GM12872 (cell line): ENCODE results near the gene KCNMA1.

ENCODE experiments used
- TF ChIP-seq, protein P1 (sequence below): IDR thresholded peaks from 3 replicates; pipeline ENCODE4 v1.5.1; 2011; ENCODE audit warnings: low read depth, mild to moderate bottlenecking, low read length, moderate library complexity; ENCODE audit not compliant: insufficient read depth

Gene KCNMA1

GRCh38 chr10:77189520-77189919 lies 448.1 kb downstream of the KCNMA1 start:
- TF ChIP-seq, protein P1, sequence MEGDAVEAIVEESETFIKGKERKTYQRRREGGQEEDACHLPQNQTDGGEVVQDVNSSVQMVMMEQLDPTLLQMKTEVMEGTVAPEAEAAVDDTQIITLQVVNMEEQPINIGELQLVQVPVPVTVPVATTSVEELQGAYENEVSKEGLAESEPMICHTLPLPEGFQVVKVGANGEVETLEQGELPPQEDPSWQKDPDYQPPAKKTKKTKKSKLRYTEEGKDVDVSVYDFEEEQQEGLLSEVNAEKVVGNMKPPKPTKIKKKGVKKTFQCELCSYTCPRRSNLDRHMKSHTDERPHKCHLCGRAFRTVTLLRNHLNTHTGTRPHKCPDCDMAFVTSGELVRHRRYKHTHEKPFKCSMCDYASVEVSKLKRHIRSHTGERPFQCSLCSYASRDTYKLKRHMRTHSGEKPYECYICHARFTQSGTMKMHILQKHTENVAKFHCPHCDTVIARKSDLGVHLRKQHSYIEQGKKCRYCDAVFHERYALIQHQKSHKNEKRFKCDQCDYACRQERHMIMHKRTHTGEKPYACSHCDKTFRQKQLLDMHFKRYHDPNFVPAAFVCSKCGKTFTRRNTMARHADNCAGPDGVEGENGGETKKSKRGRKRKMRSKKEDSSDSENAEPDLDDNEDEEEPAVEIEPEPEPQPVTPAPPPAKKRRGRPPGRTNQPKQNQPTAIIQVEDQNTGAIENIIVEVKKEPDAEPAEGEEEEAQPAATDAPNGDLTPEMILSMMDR = no peak

DNA sequence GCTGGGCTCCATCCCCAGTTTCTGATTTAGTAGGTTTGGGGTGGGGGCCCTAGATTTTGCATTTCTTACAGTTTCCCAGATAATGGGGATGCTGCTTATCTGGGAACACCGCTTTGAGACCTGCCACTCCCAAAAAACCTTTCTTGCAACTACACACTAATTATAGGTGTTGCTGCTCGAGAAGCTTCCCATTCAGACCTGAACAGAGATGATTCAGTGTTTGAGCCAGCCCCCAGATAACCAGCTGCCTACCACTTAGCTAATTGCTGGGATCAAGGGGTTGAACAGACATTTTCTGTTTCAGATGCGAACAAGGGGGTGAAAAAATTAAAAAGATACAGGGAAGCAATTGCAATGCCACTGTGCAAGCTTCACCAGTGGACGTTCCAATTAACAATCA lies 448.5 kb downstream of the KCNMA1 start:
- TF ChIP-seq, protein P1 = no peak

- TF ChIP-seq, protein P1 = no peak
These were observed 449.1 kb downstream of the KCNMA1 start for GRCh38 chr10:77188521-77188920.

DNA sequence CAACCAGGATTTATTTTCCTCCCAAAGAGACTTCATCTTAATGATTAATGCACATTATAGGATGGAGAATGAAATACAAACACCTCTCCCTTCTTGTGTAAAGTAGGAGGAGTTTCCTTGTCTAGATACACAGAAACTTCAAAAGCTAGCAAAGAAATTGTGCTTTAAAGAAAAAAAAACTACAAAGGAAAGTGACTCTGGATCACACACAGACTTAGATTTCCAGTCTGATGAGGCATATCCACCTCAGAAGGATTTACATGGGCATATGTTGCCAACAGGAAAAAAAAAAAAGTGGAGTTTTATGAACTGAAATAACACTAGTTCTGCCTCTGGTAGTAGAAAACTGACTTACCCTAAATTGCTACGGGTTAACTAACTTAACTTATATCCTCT lies 449.6 kb downstream of the KCNMA1 start:
- TF ChIP-seq, protein P1 = no peak

- TF ChIP-seq, protein P1 = no peak
These were observed 450.1 kb downstream of the KCNMA1 start for GRCh38 chr10:77187376-77187999.

DNA sequence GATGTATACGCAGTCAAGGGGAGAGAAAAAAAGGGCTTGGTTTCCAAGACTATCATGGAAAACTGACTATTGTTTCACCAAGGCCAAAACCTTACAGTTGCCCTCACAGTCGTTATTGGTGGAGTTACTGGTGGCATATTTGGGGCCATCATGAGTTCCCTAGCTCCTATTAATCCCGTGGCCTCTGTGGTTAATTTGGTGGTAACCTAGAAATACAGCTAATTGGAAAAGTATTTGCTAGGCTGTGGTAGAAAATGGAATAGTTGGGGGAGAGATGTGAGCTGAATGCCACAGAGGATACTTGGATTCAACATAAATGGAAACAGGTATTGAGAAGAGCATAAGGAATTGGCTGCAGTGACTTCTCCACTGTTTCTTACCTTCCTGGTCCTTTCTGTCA lies 450.7 kb downstream of the KCNMA1 start:
- TF ChIP-seq, protein P1 = no peak

- TF ChIP-seq, protein P1 = no peak
These were observed 451.9 kb downstream of the KCNMA1 start for GRCh38 chr10:77185696-77186095.

- TF ChIP-seq, protein P1 = no peak
These were observed 454.8 kb downstream of the KCNMA1 start for GRCh38 chr10:77182803-77183202.
